Fibroblast of pulmonary artery (primary cell): ENCODE measurements around the gene NME7.
A peak's percentile ranks its signal among the peaks of the same experiment; 100 is the strongest.

Experiments
- DNase-seq: peaks from one replicate; pipeline ENCODE4 v3.0.0-alpha.2; 2010; ENCODE audit warnings: low read depth
- H3K4me3 ChIP-seq: replicated peaks from 2 replicates; pipeline ENCODE4 v1.5.1; 2011; ENCODE audit warnings: low read depth, mild to moderate bottlenecking, control low read depth, low read length, moderate library complexity
- CTCF ChIP-seq: IDR thresholded peaks from 2 replicates; pipeline ENCODE4 v1.5.1; 2011; ENCODE audit warnings: mild to moderate bottlenecking, control low read depth, low read length, inconsistent platforms; ENCODE audit errors: missing control alignments

Gene NME7

GRCh38 chr1:169141356-169141755, 226.2 kb downstream of the NME7 start:
- H3K4me3 ChIP-seq: no peak overlapping the region
- no peak for TF ChIP-seq CTCF
- DNase-seq: no peak

DNA sequence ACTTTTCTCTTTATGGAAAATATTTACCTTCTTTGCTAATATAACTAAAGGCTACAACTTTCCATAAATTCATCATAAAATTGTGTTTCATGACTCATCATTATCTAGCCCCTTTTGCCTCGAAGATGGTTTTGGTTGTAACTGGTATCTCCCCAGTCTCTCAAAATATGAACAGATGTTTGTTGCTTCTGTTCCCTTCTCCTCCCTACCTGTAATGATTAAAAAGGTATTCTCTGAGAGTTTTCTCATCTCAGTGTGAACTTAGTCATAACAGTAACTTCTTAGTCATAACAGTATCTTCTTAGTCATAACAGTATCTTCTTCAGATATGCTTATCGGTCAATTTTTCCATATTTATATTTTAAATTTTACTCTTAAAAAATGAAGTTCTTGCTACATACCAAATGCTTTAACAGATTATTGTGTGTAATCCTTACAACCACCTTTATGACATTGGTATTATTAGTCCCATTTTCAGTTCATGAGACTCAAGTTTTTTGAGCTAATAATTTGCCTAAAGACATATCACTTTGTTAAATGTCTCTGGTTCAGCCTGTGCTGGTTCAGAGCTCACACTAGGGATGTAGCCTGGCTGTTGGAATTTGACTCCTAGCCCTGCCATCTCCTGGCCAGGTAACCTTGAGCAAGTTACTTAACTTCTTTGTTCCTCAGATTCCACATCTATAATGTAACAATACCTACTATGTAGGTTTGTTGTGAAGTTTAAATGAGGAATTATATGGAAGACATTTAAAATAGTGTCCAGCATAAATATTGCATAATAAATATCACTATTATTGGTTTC, 228.5 kb downstream of the NME7 start:
- TF ChIP-seq CTCF: no peak
- no peak overlapping the region for H3K4me3 ChIP-seq
- DNase-seq: no peak

DNA sequence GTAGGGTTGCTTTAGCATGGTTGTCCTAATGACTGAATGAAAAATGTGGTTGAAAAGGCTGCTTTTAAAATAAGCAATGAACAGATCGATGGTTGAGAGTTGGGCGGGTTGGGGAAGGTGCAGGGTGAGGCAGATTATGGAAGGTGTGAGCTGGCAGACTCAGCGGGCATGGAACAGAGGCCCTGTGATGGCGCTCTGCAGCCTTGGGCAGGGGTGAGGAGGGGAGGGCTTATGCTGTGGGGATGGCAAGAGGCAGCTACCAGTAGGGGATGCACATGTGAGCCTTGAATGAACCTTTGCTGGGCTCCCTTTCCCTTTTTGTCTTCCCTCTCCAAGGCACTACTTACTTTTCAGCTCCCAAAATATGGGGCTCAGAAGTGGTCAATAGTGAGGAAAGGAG, 230.2 kb downstream of the NME7 start:
- H3K4me3 ChIP-seq: no peak overlapping the region
- no peak for TF ChIP-seq CTCF
- DNase-seq: no peak

DNA sequence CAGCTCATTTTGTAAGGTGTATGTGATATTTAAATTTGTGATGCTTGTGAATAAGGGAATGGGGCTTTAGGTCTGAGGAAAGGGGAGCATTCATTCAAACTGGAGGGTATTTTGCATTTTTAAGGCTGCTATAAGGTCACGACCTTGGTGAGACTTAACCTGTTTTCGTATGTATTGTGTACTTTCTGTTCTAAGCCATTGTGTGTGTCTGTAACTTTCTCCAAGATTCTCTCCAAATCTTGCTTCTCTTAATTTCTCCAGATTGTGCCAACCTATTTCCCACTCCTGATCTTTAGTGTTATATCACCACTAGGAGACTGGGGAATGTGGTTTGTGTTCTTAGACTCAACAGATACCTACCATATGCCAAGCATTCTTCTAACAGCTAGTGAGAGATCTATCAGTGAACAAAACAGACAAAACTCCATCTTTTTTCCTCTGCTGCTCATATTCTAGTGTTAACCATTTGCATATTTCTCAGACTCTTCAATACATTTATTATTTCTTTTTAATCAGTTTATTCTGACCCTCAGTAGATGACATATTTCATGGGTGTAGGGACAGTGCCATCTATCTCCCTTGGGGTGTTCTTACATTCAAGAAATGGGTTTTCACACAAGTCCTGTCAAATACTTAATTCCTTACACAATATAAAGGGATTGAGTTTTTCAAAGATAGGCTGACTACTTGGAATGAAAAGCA, 233.6 kb downstream of the NME7 start:
- peak; percentile 44 for DNase-seq
- H3K4me3 ChIP-seq: no peak overlapping the region
- peak; percentile 30 for TF ChIP-seq CTCF

- no peak for TF ChIP-seq CTCF
- no peak for DNase-seq
Measured at GRCh38 chr1:169133228-169133576, 234.4 kb downstream of the NME7 start.

DNA sequence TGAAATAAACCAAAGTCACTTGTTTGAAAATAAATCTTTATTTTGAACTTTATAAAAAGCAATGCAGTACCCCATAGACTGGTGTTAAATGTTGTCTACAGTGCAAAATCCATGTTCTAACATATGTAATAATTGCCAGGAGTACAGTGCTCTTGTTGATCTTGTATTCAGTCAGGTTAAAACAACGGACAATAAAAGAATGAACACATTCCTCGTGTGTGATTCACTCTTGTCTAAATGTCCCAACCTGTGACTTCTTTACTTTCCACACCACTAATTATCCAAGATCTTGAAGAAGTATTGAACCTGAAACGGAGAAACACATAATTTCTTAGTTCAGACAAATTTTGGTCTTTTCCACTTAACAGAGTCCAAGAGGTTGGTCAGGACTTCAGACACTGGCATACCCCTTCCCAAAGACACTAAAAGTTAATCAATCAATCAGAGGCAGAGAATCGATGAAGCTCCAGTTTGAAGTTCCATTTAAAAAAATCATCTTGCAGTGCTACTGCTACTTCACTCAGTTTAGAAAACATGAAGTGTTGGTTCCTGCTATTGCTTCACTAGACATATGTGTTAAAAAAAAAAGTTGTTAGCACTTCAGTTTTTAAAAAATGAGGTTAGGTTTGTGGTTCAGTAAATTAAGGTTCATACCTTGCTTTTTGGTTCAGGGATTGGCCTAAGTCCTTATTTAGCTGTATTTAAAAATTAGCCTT, 234.9 kb downstream of the NME7 start:
- no peak for TF ChIP-seq CTCF
- no peak overlapping the region for H3K4me3 ChIP-seq
- no peak for DNase-seq

More at GRCh38 chr1:169133228-169133576, 234.4 kb downstream of the NME7 start:
- no peak overlapping the region for H3K4me3 ChIP-seq
